ENCODE measurements around the gene SPRR5.
A peak's percentile ranks its signal among the peaks of the same experiment; 100 is the strongest.

Gene SPRR5

GRCh38 chr1:152946651-152947256 is at the start of gene SPRR5:
SPRR5 (plus strand) TSS chr1:152947206; CDS start chr1:152948555, 1,349 bp downstream.
- no peaks in the 10 kb centered on the region for H3K27me3 ChIP-seq

GRCh38 chr1:152899027-152899426 is 48.0 kb upstream of the SPRR5 start:
- H3K9ac ChIP-seq, result no peak overlapping the region
- H3K36me3 ChIP-seq, result no peaks in the 10 kb centered on the region
- no peak overlapping the region for H3K4me3 ChIP-seq
- H3K4me2 ChIP-seq, result no peak overlapping the region
- H3K27me3 ChIP-seq, result no peaks in the 10 kb centered on the region
- H4K20me1 ChIP-seq, result no peaks in the 10 kb centered on the region
- no peak overlapping the region for H3K27ac ChIP-seq
- no peaks in the 10 kb centered on the region for H3K9me3 ChIP-seq (replicated peaks in 1 of 11)
- no peaks in the 10 kb centered on the region for H3K4me1 ChIP-seq
- no peak for TF ChIP-seq Cebpa-rat (IDR thresholded peaks at IDR 0.05)

More at GRCh38 chr1:152946651-152947256, at the start of gene SPRR5:
- Histone ChIP-seq H3K4me2 (no peak within 1 kb of the TSS), H3K4me1 (no peaks in the 10 kb centered on the region), H3K9ac (no peak within 1 kb of the TSS), H3K9me3 (replicated peaks in 1 of 11) (no peaks in the 10 kb centered on the region), H3K4me3 (no peak within 1 kb of the TSS), H3K36me3 (no peaks in the 10 kb centered on the region), H4K20me1 (no peaks in the 10 kb centered on the region), H3K27ac (no peak within 1 kb of the TSS)
- no peak for TF ChIP-seq Cebpa-rat (IDR thresholded peaks at IDR 0.05)

- Histone ChIP-seq H3K9me3 (replicated peaks in 1 of 11) (no peaks in the 10 kb centered on the region), H3K9ac (no peak overlapping the region), H3K4me3 (no peak overlapping the region), H4K20me1 (no peaks in the 10 kb centered on the region), H3K36me3 (no peaks in the 10 kb centered on the region), H3K4me1 (peaks cover 0 to 3% (median under 1%) of the 10 kb centered on the region in 10 experiments; a peak in 8 of 20 replicates), H3K27me3 (no peaks in the 10 kb centered on the region), H3K27ac (no peak overlapping the region), H3K4me2 (no peak overlapping the region)
- TF ChIP-seq Cebpa-rat (IDR thresholded peaks at IDR 0.05), result no peak
These were observed 47.1 kb upstream of the SPRR5 start for GRCh38 chr1:152899883-152900282.

GRCh38 chr1:152901631-152902030 is 45.4 kb upstream of the SPRR5 start:
- Histone ChIP-seq H3K27ac (no peak overlapping the region), H3K9me3 (replicated peaks in 1 of 11) (no peaks in the 10 kb centered on the region), H3K4me2 (no peak overlapping the region), H3K9ac (no peak overlapping the region), H3K36me3 (no peaks in the 10 kb centered on the region), H3K4me3 (no peak overlapping the region), H3K27me3 (no peaks in the 10 kb centered on the region), H4K20me1 (no peaks in the 10 kb centered on the region), H3K4me1 (peaks cover 0 to 10% (median 3%) of the 10 kb centered on the region in 10 experiments; a peak in 8 of 20 replicates)
- TF ChIP-seq Cebpa-rat (IDR thresholded peaks at IDR 0.05), result no peak

- no peak overlapping the region for H3K27ac ChIP-seq
- no peak overlapping the region for H3K9ac ChIP-seq
- no peak overlapping the region for H3K4me3 ChIP-seq
- no peaks in the 10 kb centered on the region for H3K27me3 ChIP-seq
- peaks cover 0 to 10% (median 3%) of the 10 kb centered on the region in 10 experiments; a peak in 8 of 20 replicates for H3K4me1 ChIP-seq
- no peaks in the 10 kb centered on the region for H3K36me3 ChIP-seq
- no peaks in the 10 kb centered on the region for H4K20me1 ChIP-seq
- no peak for TF ChIP-seq Cebpa-rat (IDR thresholded peaks at IDR 0.05)
- H3K9me3 ChIP-seq (replicated peaks in 1 of 11), result no peaks in the 10 kb centered on the region
- no peak overlapping the region for H3K4me2 ChIP-seq
These were observed 44.4 kb upstream of the SPRR5 start for GRCh38 chr1:152902636-152903035.

GRCh38 chr1:152904688-152905440 is 42.1 kb upstream of the SPRR5 start:
- Histone ChIP-seq H3K9ac (no peak overlapping the region), H4K20me1 (no peaks in the 10 kb centered on the region), H3K36me3 (no peaks in the 10 kb centered on the region), H3K27me3 (peaks cover 0 to 3% (median 0%) of the 10 kb centered on the region in 11 experiments; a peak in 1 of 22 replicates), H3K27ac (no peak overlapping the region), H3K4me1 (peaks cover 0 to 10% (median 3%) of the 10 kb centered on the region in 10 experiments; a peak in 8 of 20 replicates), H3K4me3 (no peak overlapping the region), H3K9me3 (replicated peaks in 1 of 11) (peaks cover 0 to 2% (median 0%) of the 10 kb centered on the region in 11 experiments; a peak in 1 of 22 replicates), H3K4me2 (peak overlapping the region in 6 of 11 experiments; percentile 9 to 34 (median 20); a peak in 5 of 22 replicates)
- no peak for TF ChIP-seq Cebpa-rat (IDR thresholded peaks at IDR 0.05)

GRCh38 chr1:152906023-152906565 is 40.9 kb upstream of the SPRR5 start:
- Histone ChIP-seq H3K4me3 (no peak overlapping the region), H3K36me3 (no peaks in the 10 kb centered on the region), H4K20me1 (no peaks in the 10 kb centered on the region), H3K9me3 (replicated peaks in 1 of 11) (peaks cover 0 to 15% (median 0%) of the 10 kb centered on the region in 11 experiments; a peak in 4 of 22 replicates), H3K27me3 (peaks cover 0 to 9% (median 0%) of the 10 kb centered on the region in 11 experiments; a peak in 2 of 22 replicates), H3K4me1 (peaks cover 0 to 10% (median 3%) of the 10 kb centered on the region in 10 experiments; a peak in 8 of 20 replicates), H3K9ac (no peak overlapping the region), H3K27ac (no peak overlapping the region), H3K4me2 (no peak overlapping the region)
- TF ChIP-seq Cebpa-rat (IDR thresholded peaks at IDR 0.05), result no peak

GRCh38 chr1:152907686-152908601 is 39.1 kb upstream of the SPRR5 start, which contains the start of gene IVL:
IVL (plus strand) TSS chr1:152908546; CDS start chr1:152909798, 1,252 bp downstream.
- H4K20me1 ChIP-seq, result no peaks in the 10 kb centered on the region
- no peak within 1 kb of the TSS for H3K27ac ChIP-seq
- H3K4me1 ChIP-seq, result peaks cover 0 to 10% (median 3%) of the 10 kb centered on the region in 10 experiments; a peak in 8 of 20 replicates
- H3K4me2 ChIP-seq, result no peak within 1 kb of the TSS
- H3K27me3 ChIP-seq, result peaks cover 0 to 9% (median 0%) of the 10 kb centered on the region in 11 experiments; a peak in 2 of 22 replicates
- no peak for TF ChIP-seq Cebpa-rat (IDR thresholded peaks at IDR 0.05)
- no peak within 1 kb of the TSS for H3K9ac ChIP-seq
- peaks cover 0 to 15% (median 0%) of the 10 kb centered on the region in 11 experiments; a peak in 4 of 22 replicates for H3K9me3 ChIP-seq (replicated peaks in 1 of 11)
- no peak within 1 kb of the TSS for H3K4me3 ChIP-seq
- no peaks in the 10 kb centered on the region for H3K36me3 ChIP-seq
